CD4-positive, alpha-beta T cell treated with Interleukin-1 beta for 1 hour (primary cell): ENCODE data around the gene CELF2.
"Not testable (repeated sequence)": the region's sequence is repeated elsewhere in the genome, so short reads cannot be mapped to it uniquely, and the experiment has no call there.

Experiments
- DNase-seq, 2 donors: peaks; one replicate each; pipeline ENCODE4 v3.0.0-alpha.2; 2020 to 2022

The CELF2 gene

DNA sequence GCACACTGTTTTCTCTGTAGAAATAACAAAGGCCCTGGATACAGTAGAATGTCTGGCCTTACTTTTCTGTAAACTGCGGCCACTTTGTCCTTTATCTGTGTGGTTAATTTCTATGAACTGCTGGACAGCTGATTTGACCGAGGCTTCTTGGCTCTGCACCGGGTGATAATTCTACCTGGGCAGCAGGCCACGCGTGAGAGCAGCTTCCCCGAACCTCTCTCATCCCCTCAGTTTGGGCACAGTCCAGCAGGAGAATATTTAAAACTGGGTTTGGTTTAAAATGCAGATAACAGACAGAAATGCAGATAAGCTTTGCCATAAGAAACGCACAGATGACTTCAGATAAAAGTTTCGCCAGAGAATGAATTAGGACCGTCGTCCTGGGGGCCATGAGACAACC, 81.0 kb downstream of the CELF2 start:
- DNase-seq = no peak

DNA sequence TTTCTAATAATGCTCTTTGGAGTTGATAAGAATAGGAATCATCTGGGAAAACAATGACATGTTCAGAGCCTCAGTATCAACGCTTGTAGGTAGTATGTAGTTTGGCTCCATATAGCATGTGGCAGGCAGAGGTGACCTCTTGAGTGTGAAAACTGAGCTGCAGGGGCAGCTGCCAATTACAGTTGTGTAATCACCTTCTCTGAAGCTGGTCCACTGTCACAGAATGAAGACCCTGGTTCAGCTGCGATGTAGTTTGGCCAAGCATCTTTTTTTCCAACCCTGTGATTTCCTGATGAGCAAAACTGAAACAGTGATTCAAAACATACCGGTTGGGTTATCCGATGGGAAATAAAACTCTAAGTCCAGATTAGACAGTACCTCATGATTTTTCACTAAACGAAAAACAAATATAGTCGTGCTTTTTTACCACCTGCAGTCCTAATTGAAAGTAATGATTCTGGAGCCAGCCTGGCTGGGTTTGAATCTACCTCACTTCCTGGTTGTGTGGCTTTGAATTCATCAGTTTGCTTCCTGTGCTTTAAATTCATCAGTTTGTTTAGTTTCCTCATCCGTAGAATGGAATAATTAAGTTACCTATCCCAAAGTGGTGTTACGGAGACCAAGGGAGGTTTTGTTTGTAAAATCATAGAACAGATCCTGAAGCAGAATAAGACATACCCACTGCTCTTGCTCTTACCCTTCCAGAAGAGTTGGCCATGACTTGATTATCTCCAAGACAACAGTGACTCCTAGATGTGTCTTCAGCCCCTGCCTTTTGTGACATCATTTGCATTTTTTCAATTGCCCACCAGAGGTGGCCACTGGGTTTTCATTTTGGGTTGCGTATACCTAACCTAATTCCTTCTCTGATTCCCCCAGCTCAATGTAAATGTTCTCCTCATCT, 87.4 kb downstream of the CELF2 start:
- DNase-seq = peak; percentile 6 to 17

DNA sequence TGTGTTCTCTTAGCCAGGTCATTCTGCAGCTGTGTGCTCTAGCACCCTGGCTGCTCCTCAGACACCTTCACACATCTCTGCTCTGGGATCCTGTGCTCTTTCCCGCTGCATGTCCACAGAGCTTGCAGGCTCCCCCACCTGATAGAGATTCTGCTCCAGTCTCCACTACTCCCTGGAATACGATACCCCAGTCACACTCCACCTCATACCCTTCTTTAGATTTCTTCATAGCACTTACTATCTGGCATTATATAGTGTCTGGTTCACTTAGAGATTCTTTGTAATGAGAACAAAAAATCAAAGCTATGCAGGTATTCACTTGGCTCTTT, 88.0 kb downstream of the CELF2 start:
- DNase-seq = no peak

DNA sequence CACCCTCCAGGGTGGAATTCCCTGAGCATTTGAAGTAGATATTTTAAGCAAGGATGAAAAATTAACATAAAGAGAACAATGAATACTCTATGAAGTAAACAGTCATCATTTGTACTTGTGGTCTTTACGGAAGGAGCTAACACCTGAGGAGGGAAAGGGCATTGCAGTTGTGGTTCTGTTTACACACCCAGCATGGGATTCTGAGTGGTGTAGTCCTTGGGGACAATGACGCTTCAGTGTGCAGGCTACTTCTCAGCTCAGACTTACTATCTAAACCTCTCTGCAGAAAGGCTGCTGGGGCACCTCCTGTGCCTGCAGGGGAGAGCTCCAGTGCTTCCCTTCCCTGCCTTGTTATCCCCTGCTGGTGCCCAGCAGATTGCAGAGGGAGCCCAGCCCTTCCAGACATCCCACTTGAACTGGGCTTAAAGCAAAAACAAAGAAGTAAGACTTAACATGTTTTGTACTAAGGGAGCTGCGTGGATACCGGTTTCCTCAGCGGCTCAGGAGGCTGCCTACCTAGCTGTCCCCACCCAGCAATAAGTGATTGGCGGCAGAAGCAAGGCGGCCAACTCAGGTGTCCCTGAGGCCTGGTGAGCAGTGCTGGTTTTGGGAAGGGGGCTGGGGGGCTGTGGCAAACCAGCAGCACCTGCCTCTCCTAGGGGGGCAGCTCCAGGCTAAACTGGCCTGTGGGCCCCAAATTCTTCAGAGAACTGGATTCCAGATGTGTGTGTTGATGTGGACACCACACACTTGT, 89.1 kb downstream of the CELF2 start:
- no peak for DNase-seq

DNA sequence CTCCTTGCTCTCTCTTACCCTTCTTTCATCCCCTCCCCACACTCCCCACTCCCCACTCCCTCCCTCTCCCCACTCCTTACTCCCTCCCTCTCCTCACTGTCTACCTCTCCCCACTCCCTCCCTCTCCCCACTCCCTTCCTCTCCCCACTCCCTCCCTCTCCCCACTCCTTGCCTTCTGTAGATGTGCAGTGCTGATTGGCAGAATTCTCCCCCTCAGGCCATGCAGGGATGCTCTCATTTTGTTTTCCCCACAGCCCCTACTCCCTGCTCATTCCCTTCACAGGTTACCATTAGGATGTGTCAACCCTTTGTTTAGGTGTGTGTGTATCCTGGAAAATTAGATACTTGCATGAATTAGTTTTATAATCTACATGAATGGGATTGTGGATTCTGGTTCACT, 90.3 kb downstream of the CELF2 start:
- DNase-seq = no peak

DNA sequence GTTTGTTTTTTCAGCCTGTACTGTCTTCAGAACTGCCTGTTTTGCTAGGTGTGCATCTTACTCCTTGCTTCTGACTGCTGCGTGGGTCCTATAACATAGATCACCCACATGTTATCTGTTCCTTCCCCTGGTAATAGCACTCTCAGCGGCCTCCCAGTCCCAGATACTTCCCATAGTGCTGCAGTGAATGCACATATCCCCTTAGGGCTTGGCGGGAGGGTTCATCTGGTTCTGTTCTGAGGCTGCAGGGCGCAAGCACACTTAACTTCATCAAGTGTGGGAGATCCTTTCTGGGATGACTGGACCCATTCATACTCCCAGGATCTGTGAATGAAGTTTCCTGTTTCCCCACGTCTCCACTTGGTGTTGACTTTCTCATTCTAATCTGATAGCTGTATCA, 90.7 kb downstream of the CELF2 start:
- DNase-seq = no peak

DNA sequence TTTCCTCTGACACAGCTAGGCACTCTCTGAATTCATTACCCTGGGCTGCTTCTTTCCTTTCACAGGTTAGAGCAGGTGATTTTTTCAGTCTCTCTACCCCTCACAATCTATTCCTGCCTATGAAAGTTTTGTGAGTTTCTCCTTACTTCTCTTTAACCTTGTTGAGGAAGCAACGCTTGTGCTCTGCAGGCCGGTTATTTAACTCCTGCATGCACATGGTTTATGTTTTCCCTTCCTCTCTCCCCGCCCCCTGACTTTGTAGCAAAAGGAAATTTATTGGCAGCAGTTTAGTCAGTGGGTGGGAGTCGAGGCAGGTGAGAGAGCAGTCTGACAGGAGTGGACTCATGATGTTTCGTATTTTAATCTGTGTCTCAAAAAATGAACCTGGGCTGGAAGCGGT, 91.9 kb downstream of the CELF2 start:
- DNase-seq = no peak

DNA sequence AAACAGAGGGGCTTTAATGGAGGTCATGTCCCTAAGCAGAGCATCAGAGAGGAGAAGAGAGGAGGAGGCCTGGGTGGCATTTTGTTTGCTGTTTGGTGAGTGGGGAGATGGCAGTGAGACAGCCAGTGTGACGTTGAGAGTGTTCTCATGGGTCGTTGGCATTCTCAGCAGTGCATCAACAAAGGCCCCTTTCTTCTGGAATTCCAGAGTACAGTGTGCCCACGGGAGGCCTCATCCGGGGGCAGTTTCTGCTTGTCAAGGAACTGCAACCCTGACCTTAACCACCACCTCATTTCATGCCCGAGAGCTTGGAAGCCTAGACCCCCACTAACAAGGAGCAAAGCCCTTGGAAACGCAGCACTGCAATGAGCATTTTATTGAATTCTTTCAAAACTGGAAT, 92.9 kb downstream of the CELF2 start:
- DNase-seq = no peak

DNA sequence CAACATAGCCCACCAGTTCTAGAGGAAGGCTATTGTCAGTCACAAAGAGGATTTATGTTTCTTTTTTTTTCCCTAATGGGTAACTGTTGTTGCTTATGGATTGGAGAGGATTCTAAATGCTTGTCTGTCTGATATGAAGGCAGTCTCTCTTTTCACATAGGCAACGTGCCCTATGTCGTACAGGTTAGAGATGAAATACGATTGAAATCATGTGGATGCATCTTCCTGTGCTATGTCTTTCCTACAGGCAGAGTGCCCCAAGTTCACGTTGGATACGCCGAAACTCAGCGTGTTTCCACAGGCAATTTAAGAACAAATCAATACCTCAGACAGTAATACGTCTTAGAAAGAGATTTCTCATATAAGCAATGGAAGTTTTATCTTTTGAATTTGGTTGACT, 93.8 kb downstream of the CELF2 start:
- DNase-seq = no peak

DNA sequence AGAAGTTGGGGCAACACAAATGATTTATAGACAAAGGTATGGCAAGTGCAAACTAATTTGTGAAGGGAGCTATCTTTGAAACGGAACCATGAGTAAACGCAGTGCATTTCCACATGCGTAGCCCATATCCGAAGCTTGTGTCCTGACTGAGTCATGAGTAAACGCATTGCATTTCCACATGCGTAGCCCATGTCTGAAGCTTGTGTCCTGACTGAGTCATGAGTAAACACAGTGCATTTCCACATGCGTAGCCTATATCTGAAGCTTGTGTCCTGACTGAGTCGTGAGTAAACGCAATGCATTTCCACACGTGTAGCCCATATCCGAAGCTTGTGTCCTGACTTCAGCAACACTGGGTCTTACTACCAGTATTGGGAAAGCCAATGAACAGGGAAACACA, 95.0 kb downstream of the CELF2 start:
- no peak for DNase-seq

DNA sequence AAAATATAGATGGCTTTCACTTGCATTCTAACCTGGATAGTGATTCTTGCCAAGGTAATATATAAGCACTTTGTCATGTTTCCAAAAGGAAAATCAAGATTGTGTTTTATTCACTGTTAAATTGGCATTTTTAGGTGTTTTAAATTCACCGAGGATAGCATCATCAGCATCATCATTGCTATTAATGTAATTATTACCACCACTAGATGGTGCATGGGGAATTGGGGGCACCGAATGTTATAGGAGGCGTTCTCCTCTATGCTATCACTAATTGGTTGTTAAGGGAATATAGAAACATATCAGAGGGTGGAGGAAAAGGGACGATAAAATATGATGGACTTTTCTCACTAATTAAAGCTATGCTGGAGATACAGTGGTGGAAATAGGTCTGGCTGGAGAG, 95.5 kb downstream of the CELF2 start:
- DNase-seq = peak; percentile 19 to 73

DNA sequence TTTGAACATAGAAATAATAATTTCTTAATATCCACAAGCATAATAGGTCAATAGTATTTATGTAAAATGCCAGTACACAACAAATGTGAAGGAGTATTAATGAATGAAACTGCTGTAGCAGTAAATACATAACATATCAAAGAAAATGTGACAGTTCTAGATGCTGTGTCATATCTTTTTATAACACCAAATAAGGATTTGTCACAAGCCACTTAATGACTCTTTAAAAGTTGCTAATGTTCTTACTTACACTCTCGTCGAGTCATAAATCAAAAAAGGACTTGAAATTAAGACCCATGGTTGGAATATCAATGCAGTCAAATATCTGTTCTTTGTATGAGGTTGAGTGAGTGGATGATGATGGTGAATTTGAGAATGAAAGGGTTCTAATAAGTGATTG, 96.6 kb downstream of the CELF2 start:
- DNase-seq = no peak

DNA sequence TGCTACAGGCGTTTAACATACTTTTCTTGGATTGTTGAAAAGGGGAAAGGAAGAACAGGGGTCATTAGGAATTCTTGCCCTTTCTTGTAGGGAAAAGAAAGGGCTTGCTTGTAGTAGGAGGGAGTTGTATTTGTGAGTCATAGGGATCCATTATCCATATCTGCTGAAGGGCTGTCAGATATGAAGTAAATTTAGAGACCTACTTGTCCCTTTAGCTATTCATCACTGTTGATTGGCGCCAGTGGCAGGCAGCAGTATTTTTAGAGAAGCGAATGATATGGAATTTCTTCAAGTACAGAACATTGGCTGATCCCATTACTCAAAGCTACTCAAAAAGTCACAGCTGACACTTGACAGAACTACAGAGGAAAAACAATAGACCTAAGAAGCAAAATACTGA, 97.7 kb downstream of the CELF2 start:
- DNase-seq = no peak

DNA sequence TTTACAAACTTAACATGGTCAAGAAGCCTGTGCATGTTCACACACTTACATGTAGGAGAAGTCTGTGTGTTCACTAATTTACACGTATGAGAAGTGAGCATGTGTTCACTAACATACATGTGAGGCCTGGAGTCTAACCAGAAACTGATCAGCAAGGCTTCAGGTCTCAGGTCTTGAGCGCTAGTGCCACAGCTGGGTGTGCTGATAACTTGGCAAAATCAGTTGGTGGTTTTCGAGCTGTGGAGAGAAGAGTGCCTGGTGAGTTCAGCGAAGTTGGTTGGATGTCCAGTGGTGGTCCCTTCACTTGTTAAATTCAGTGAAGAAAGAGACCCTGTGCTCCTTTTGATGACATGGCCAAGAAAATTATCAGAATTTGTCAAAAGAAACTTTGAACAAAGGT, 98.7 kb downstream of the CELF2 start:
- DNase-seq = no peak

DNA sequence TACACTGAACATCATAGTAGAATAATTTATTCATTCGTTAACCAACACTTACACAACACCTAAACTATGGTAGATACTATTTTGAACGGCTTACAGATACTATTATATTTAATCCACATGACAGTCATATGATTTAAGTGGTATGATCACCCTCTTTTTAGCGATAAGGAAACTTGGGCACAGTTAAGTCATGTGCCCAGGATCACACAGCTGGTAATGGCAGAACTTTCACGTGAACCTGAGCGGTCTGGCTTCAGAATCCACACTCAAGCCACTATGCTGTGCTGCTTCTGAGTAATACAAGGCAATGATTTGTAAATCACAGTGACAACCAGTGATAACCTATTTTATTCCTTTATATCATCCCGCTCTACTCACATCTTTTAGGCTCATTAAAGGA, 99.1 kb downstream of the CELF2 start:
- no peak for DNase-seq

DNA sequence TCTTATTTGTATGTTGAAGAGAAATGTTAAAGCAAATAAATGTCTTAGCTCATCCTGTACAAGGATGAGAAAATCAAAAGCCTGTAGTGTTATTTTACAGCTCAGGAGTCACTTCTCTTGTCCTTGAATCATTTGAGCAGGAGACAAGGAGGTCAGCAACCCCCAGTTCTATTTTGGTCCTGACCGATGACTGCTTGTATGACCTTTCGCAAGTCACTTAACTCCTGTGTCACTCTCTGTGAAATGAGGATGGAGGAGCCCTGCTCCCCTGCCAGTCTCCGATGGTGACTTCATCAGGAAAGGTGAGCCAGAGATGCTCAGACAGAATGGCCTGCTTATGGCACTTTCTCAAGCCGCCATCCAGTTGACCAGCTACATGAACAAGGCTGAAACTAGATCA, 101.0 kb downstream of the CELF2 start:
- no peak for DNase-seq

DNA sequence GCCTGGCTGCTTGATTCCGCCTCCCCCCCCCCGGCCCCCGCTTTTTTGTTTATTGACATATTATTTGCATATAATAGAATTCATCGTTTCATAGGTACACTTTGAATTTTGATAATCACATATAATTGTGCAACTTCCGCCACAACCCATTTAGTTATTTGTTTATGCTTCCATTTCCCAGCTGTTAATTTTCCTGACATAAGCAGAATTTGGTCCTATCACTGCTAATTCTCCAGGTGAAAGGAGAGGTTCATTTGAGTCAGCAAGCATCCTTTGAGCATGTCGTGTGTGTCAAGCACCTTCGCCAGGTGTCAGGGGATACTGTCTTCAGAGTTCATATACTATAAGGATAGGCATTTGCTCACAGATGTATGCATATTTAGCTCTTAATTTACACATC, 102.2 kb downstream of the CELF2 start:
- DNase-seq = no peak

DNA sequence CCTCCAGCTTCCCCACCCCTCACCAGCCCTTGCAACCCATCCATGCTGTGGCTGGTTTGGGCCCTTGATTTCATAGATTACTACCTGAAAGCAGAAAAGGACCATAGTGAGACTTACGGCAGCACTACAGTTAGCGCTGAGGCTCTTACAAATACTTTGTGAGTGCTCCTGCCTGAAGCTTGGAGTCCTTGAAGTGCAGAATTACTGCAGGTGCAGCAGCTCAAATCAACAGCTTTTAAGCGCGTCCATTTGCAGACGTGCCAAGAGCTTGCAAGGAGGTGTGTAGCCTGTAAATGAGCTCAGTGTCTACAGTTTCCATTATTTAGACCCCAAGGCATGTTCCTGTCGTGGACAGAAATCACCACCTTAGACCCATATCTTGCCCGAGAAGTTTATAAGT, 103.0 kb downstream of the CELF2 start:
- no peak for DNase-seq

DNA sequence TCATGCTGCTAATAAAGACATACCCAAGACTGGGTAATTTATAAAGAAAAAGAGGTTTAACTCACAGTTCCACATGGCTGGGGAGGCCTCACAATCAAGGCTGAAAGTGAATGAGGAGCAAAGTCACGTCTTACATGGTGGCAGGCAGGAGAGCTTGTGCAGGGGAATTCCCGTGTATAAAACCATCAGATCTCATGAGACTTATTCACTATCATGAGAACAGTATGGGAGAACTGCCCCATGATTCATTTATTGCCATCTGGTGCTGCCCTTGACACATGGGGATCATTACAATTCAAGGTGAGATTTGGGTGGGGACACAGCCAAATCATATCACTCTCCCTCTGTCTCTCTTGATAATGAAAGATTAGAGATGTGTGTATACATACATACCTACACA, 106.2 kb downstream of the CELF2 start:
- not testable (repeated sequence) for DNase-seq

DNA sequence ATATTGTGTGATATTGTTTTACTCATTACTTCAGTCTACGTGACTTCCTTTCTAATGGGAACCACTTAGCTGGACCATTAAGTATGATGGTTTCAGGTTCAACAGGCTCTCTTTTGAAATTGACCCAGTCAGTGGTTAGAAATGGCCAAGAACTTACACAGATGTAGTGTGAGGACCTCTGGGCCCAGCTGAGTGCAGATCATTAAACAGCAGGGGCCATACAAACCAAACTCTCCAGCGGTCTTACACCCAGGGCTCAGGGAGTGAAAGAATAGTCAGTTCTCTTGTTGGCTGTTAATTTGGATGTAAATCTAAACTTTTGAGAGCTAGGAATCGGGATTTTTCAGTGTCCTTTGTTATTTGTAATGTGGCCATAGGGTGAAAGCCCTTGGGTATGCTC, 107.3 kb downstream of the CELF2 start:
- no peak for DNase-seq

DNA sequence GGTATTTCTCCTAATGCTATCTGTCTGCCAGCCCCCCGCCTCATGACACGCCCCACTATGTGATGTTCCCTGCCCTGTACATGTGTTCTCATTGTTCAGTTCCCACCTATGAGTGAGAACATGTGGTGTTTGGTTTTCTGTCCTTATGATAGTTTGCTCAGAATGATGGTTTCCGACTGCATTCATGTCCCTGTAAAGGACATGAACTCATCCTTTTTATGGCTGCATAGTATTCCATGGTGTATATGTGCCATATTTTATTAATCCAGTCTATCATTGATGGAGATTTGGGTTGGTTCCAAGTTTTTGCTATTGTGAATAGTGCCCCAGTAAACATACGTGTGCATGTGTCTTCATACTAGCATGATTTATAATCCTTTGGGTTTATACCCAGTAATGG, 109.3 kb downstream of the CELF2 start:
- DNase-seq = not testable (repeated sequence)

DNA sequence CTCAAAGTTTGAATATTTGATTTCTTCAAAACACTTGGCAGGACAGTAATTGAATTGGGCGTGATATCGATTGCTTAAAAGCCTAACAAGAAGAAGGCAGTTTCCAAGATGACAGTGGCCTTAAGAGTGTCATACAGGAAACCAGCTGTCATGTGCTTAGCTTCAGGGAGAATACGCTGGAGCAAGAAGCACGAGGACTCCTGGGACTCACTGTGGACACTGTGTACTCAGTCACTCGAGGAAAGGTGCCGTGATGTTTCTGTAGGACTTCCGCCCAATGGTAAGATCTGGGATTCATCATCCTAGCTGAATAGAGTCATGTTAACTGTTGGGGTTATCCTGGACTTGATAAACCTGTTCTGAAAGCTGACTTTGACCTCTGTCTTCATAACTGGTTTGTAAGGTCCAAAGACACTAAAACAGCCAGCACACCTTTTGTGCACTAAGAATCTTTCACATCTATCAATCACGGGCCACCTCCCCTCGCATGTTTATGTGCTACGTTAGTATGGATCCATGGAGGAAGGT, 113.5 kb downstream of the CELF2 start:
- DNase-seq = no peak

DNA sequence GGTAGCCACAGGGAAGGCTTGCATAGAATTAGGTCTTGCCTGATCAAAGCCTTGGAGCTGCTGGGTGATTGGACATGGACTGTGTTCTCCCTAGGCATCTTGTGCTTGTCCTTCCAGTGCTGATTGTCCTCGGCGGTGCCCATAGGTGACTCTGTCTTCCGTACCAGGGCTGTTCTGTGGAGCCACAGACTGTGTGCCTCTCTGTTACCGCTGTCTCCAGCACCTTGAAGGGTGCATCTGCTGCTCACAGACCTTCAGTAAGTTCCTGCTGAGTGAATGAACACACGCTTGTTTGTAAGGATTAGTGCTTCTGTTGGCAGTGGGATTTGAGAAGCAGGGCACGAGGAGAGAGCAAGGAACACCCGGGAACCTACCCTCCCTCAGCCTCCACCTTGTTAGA, 116.7 kb downstream of the CELF2 start:
- no peak for DNase-seq

DNA sequence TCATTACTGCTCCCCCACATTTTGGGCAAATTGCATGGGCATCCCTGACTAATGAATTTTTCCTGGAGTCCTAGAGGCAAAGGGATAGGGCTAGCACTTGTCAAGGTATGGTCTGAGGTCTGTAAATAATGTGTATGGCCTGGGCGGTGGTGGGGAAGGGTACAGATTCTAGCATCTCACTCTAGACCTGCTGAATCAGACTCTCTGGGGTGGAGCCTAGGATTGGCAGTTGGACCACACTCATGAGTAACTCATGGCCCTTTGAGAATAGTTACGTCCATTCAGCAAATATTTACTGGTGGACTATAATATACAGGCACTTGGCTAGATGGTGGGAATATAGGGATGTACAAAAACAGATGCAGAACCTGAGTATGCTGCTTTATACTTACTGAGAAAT, 118.0 kb downstream of the CELF2 start:
- DNase-seq = no peak
